Transverse colon (tissue), 4 donors: Measurements from ENCODE around the gene EXD3. TPM values are rescaled to one million over a fixed set of nuclear protein-coding genes. Genes with fewer than 3 reads are reported as not detected.

Experiments
- DNase-seq: peaks from one replicate; pipeline ENCODE4 v3.0.0-alpha.2; 2019
- H3K27ac ChIP-seq, 4 donors: fragments of 200-600 bp; sonication (generic); 2 replicates each; pipeline ENCODE4 v1.5.1; 2016 to 2018; ENCODE audit warnings: inconsistent platforms in 4 of 4
- H3K27me3 ChIP-seq: fragments of 200-600 bp; sonication (generic); 2 replicates; pipeline ENCODE4 v1.5.1; 2017; ENCODE audit warnings: inconsistent platforms
- H3K36me3 ChIP-seq, 4 donors: fragments of 200-600 bp; sonication (generic); 2 replicates each; pipeline ENCODE4 v1.5.1; 2017 to 2019; ENCODE audit warnings: inconsistent platforms in 4 of 4
- H3K4me1 ChIP-seq, 4 donors: fragments of 200-600 bp; sonication (generic); 2 replicates each; pipeline ENCODE4 v1.5.1; 2017 to 2020; ENCODE audit warnings: inconsistent platforms in 4 of 4
- H3K4me3 ChIP-seq, 4 donors: fragments of 200-600 bp; sonication (generic); 1 replicate in 1 of 4; 2 replicates in 3 of 4; pipeline versions ENCODE4 v1.5.1 to v1.6.1; 2017 to 2019; ENCODE audit warnings: inconsistent platforms in 4 of 4
- H3K9me3 ChIP-seq, 2 donors: fragments of 200-600 bp; sonication (generic); 2 replicates each; pipeline ENCODE4 v1.5.1; 2017 to 2019; ENCODE audit warnings: inconsistent platforms in 2 of 2
- CTCF ChIP-seq, 5 experiments: fragments of 200-600 bp in 3 of 5; fragments of 450-650 bp in 2 of 5; sonication (generic) in 3 of 5; IDR thresholded peaks; 1 replicate in 2 of 5; 2 replicates in 3 of 5; pipeline ENCODE4 v1.5.1; 2016 to 2017; ENCODE audit warnings: antibody characterized with exemption in 5 of 5, inconsistent platforms in 3 of 5, mild to moderate bottlenecking in 2 of 5, moderate library complexity in 1 of 5
- EP300 ChIP-seq: sonication (generic); formaldehyde crosslinking; IDR thresholded peaks from one replicate; pipeline ENCODE4 v1.6.1; 2017; ENCODE audit warnings: antibody characterized with exemption, low read depth
- POLR2A ChIP-seq: fragments of 450-650 bp; IDR thresholded peaks from one replicate; pipeline ENCODE4 v1.6.1; 2016; ENCODE audit warnings: antibody characterized with exemption, mild to moderate bottlenecking, moderate library complexity
- POLR2AphosphoS5 ChIP-seq, 3 donors: sonication (generic); formaldehyde crosslinking; IDR thresholded peaks; one replicate each; pipeline ENCODE4 v1.6.1; 2016; ENCODE audit warnings: antibody characterized with exemption in 3 of 3
- WGBS, 2 donors: methylation state at CpG; one replicate each; pipeline ENCODE4 v1.1.5; 2018; ENCODE audit warnings: low coverage in 1 of 2; 5-methylcytosine and 5-hydroxymethylcytosine counted together
- in situ Hi-C, 4 donors: fragments of 200-750 bp; cut with MboI; loops; one replicate each; pipeline versions ENCODE4 v1.15.0 to v1.15.1; 2017; ENCODE audit warnings: low sequenced_read_pairs in 3 of 4, low pct_ligation_motif_present in 1 of 4, low pct_unique_long_range_greater_than_20kb in 1 of 4
- intact Hi-C: fragments of 100-400 bp; cut with DNase I; formaldehyde crosslinking; loops from one replicate; pipeline ENCODE4 v1.15.1; 2023; ENCODE audit warnings: low total_unique reads
- total RNA-seq, 4 donors: library from RNA; depleted of rRNA; stranded (reverse); fragments of >200 nt; gene quantifications; one replicate each; pipeline ENCODE4 v1.1.0, GENCODE V29; 2016

The EXD3 gene
- total RNA-seq, 4 donors from 2014 or later, result 47.6 to 228 (median 74.2) TPM

DNA sequence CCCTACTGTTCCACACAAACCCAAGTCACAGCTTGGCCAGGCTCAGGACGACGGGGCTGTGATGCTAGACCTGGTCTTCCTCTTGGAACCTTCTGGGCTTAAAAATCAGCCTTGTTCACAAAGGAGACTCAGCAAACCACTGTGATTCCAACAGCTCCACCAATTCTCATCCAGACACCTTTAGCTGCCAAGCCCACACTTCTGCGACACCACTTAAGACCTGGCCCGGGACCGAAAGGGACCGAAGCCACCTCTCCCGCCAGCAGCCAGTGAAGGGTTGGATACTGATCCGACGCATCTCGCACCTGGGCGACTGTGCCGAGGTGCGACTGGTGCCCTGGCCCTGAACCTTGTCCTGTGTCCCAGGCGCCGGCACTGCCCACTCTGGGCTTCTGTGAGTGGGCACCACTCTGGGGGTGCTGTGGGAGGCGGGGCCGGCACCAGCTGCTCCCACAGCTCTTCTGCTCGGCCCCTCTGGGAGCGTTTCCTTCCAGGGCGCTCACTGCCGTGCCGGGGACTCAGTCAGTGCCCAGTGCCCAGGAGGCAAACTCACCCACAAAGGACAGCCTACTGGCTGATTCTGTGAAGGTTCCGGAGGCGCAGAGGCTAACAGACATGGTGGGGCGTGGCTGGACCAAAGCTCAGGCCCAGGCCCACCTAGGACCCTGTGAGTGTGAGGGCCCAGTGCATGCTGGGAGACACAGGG, 50.9 kb downstream of the EXD3 start:
- WGBS, 2 donors, result 93% methylated on average over 23 of the region's 25 CpGs; no CpG with 5 or more reads in 1 of the 2 donors
- H3K36me3 ChIP-seq, result no peaks in the 10 kb centered on the region
- H3K4me1 ChIP-seq, result no peaks in the 10 kb centered on the region
- H3K27me3 ChIP-seq, result no peaks in the 10 kb centered on the region
- intact Hi-C loops, result no loop called here
- H3K4me3 ChIP-seq, result no peak overlapping the region
- H3K9me3 ChIP-seq, result no peaks in the 10 kb centered on the region
- TF ChIP-seq POLR2AphosphoS5 (IDR thresholded peaks at IDR 0.05), result no peak
- TF ChIP-seq POLR2A, result no peak
- no peak for TF ChIP-seq CTCF (IDR thresholded peaks at IDR 0.05)
- DNase-seq, result no peak
- in situ Hi-C loops, result no loop called here
- H3K27ac ChIP-seq, result no peak overlapping the region

GRCh38 chr9:137371521-137371941, 51.4 kb downstream of the EXD3 start:
- Histone ChIP-seq H3K27me3 (no peaks in the 10 kb centered on the region), H3K4me3 (no peak overlapping the region), H3K9me3 (no peaks in the 10 kb centered on the region), H3K27ac (no peak overlapping the region), H3K4me1 (no peaks in the 10 kb centered on the region), H3K36me3 (no peaks in the 10 kb centered on the region)
- 95% methylated on average over 16 of the region's 16 CpGs; no CpG with 5 or more reads in 1 of the 2 donors for WGBS, 2 donors
- in situ Hi-C loops (no loop called here), intact Hi-C loops (no loop called here)
- DNase-seq, result no peak
- TF ChIP-seq EP300 (no peak), POLR2AphosphoS5 (IDR thresholded peaks at IDR 0.05) (no peak), POLR2A (no peak), CTCF (IDR thresholded peaks at IDR 0.05) (no peak)

DNA sequence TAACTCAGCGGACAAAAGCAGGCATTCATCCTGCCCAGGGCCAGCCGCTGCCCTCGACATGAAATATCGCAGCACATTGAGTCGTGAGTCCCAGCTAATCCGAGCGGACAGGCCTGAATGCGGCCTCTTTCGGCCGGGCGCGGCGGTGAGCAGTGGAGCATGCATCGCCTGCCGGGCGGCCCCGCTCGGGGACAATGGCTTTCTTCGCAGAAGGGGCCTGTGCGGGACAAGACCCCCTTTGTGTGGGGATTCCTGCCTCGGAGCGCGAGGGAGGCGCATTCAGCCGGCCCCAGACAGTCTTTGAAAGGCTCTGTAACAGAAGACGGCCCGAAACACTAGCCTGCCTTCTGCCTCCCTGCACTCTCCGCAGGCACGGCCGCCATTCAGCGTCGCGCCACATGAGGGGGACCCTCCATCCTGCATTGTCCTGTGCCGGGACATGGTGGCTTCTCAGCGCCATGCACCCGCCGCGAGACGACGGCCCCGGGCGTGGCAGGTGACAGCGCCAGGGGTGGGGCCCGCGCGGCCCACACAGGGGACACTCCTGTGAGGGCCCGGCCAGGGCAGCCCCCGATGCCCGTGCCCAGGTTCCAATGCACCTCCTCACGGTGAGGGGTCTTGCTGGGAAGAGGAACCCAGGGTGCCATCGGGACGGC, 52.0 kb downstream of the EXD3 start:
- H3K27me3 ChIP-seq, result no peaks in the 10 kb centered on the region
- no peaks in the 10 kb centered on the region for H3K36me3 ChIP-seq
- no peak overlapping the region for H3K27ac ChIP-seq
- intact Hi-C loops (no loop called here), in situ Hi-C loops (no loop called here)
- WGBS, 2 donors, result 93 to 98% methylated on average over 6 to 46 of the region's 52 CpGs
- no peaks in the 10 kb centered on the region for H3K9me3 ChIP-seq
- H3K4me1 ChIP-seq, result no peaks in the 10 kb centered on the region
- TF ChIP-seq POLR2A (no peak), POLR2AphosphoS5 (IDR thresholded peaks at IDR 0.05) (no peak), CTCF (IDR thresholded peaks at IDR 0.05) (no peak), EP300 (no peak)
- no peak for DNase-seq
- H3K4me3 ChIP-seq, result no peak overlapping the region

DNA sequence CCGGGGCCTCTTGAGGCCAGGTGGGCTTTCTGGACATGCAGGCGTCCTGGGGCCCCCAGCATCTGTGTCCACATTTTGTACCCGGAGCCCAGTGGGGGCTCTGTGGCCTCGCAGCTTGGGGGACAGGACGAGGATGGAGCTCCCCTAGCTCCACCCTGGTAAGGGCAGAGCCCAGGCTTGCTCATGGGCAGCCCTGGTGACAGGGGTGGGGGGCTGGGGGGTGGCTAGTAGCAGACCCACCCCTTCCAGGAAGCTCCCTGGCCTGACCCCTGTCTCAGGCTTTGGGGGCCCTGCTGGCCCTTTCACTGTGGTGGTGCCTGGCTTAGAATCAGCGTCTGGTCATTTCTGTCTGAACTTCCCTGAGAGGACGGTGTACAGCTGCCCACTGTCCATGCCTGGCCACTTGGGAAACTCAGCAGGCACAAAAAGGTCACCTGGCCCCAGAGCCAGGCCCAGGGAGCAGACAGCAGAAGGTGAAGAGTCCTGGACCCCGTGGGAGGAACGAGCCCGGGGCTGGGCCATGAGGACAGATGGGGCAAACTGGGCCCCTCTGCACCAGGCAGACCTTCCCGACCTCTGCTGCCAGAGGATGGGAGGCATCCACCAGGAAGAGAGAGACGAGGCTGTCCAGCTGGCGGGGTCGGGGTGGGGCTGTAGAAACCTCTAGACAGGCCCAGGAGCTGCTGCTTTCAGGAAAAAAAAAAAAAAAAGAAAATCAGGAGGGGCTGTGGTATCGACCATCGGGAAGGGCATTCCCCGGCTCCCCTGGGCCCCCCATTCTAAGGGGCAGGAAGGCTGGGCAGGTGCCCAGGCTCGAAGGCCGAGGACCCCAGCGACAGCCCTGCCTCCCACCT, 52.8 kb downstream of the EXD3 start:
- no peak overlapping the region for H3K4me3 ChIP-seq
- DNase-seq, result no peak
- H3K27ac ChIP-seq, result no peak overlapping the region
- H3K36me3 ChIP-seq, result no peaks in the 10 kb centered on the region
- H3K4me1 ChIP-seq, result no peaks in the 10 kb centered on the region
- WGBS, 2 donors, result 71 to 80% methylated on average over 5 to 17 of the region's 20 CpGs
- intact Hi-C loops, result no loop called here
- H3K9me3 ChIP-seq, result no peaks in the 10 kb centered on the region
- TF ChIP-seq POLR2AphosphoS5 (IDR thresholded peaks at IDR 0.05), result no peak
- TF ChIP-seq CTCF (IDR thresholded peaks at IDR 0.05), result no peak
- TF ChIP-seq POLR2A, result no peak
- H3K27me3 ChIP-seq, result no peaks in the 10 kb centered on the region
- in situ Hi-C loops, result no loop called here
